IPS-18a (cell line): ENCODE results near the gene ITPR2.
A peak's percentile ranks its signal among the peaks of the same experiment; 100 is the strongest.
"Not testable (repeated sequence)": the region's sequence is repeated elsewhere in the genome, so short reads cannot be mapped to it uniquely, and the experiment has no call there.

ENCODE experiments used
- H3K27ac ChIP-seq: one replicate; pipeline ENCODE4 v1.5.1; 2013; ENCODE audit warnings: low read length
- H3K27me3 ChIP-seq: one replicate; pipeline ENCODE4 v1.6.1; 2013; ENCODE audit warnings: mild to moderate bottlenecking, low read length; ENCODE audit not compliant: control insufficient read depth, insufficient read depth
- H3K36me3 ChIP-seq: one replicate; pipeline ENCODE4 v1.6.1; 2013; ENCODE audit warnings: low read depth, low read length; ENCODE audit not compliant: control insufficient read depth
- H3K4me1 ChIP-seq: one replicate; pipeline ENCODE4 v1.6.1; 2013; ENCODE audit warnings: low read depth, low read length; ENCODE audit not compliant: control insufficient read depth
- H3K4me3 ChIP-seq: one replicate; pipeline ENCODE4 v1.5.1; 2013; ENCODE audit warnings: low read length
- H3K9ac ChIP-seq: one replicate; pipeline ENCODE4 v1.6.1; 2013; ENCODE audit warnings: mild to moderate bottlenecking, low read length, moderate library complexity
- H3K9me3 ChIP-seq: one replicate; pipeline ENCODE4 v1.6.1; 2013; ENCODE audit warnings: low read depth, low read length; ENCODE audit not compliant: control insufficient read depth

The ITPR2 gene

GRCh38 chr12:26846416-26846815 lies 13.4 kb upstream of the ITPR2 start:
- Histone ChIP-seq H3K36me3 (no peaks in the 10 kb centered on the region), H3K4me1 (no peaks in the 10 kb centered on the region), H3K9ac (no peak overlapping the region), H3K4me3 (no peak overlapping the region), H3K27me3 (no peaks in the 10 kb centered on the region), H3K27ac (no peak overlapping the region), H3K9me3 (no peaks in the 10 kb centered on the region)

GRCh38 chr12:26845984-26846383 lies 13.0 kb upstream of the ITPR2 start:
- Histone ChIP-seq H3K36me3 (no peaks in the 10 kb centered on the region), H3K27me3 (no peaks in the 10 kb centered on the region), H3K9ac (no peak overlapping the region), H3K9me3 (no peaks in the 10 kb centered on the region), H3K4me1 (no peaks in the 10 kb centered on the region), H3K4me3 (no peak overlapping the region), H3K27ac (no peak overlapping the region)

GRCh38 chr12:26845057-26845666 lies 12.2 kb upstream of the ITPR2 start:
- H3K27ac ChIP-seq: no peak overlapping the region
- H3K9me3 ChIP-seq: no peaks in the 10 kb centered on the region
- H3K27me3 ChIP-seq: no peaks in the 10 kb centered on the region
- no peak overlapping the region for H3K4me3 ChIP-seq
- H3K9ac ChIP-seq: no peak overlapping the region
- no peaks in the 10 kb centered on the region for H3K4me1 ChIP-seq
- no peaks in the 10 kb centered on the region for H3K36me3 ChIP-seq

GRCh38 chr12:26843311-26843710 lies 10.3 kb upstream of the ITPR2 start:
- Histone ChIP-seq H3K9me3 (no peaks in the 10 kb centered on the region), H3K4me1 (no peaks in the 10 kb centered on the region), H3K27ac (no peak overlapping the region), H3K36me3 (no peaks in the 10 kb centered on the region), H3K4me3 (no peak overlapping the region), H3K9ac (no peak overlapping the region), H3K27me3 (no peaks in the 10 kb centered on the region)

GRCh38 chr12:26841085-26841484 lies 8.1 kb upstream of the ITPR2 start:
- H3K27ac ChIP-seq: no peak overlapping the region
- H3K9me3 ChIP-seq: no peaks in the 10 kb centered on the region
- no peaks in the 10 kb centered on the region for H3K27me3 ChIP-seq
- no peaks in the 10 kb centered on the region for H3K36me3 ChIP-seq
- no peaks in the 10 kb centered on the region for H3K4me1 ChIP-seq
- no peak overlapping the region for H3K9ac ChIP-seq
- no peak overlapping the region for H3K4me3 ChIP-seq

GRCh38 chr12:26839512-26839911 lies 6.5 kb upstream of the ITPR2 start:
- Histone ChIP-seq H3K36me3 (no peaks in the 10 kb centered on the region), H3K4me1 (no peaks in the 10 kb centered on the region), H3K9me3 (no peaks in the 10 kb centered on the region), H3K27ac (no peak overlapping the region), H3K4me3 (no peak overlapping the region), H3K9ac (no peak overlapping the region), H3K27me3 (no peaks in the 10 kb centered on the region)

- no peak overlapping the region for H3K9ac ChIP-seq
- H3K4me3 ChIP-seq: no peak overlapping the region
- H3K4me1 ChIP-seq: no peaks in the 10 kb centered on the region
- no peak overlapping the region for H3K27ac ChIP-seq
- no peaks in the 10 kb centered on the region for H3K36me3 ChIP-seq
- H3K27me3 ChIP-seq: peaks cover 3% of the 10 kb centered on the region
- H3K9me3 ChIP-seq: no peaks in the 10 kb centered on the region
Observed at GRCh38 chr12:26838888-26839416, 6.0 kb upstream of the ITPR2 start.

GRCh38 chr12:26836201-26836600 lies 3.2 kb upstream of the ITPR2 start:
- no peak overlapping the region for H3K27ac ChIP-seq
- H3K36me3 ChIP-seq: no peaks in the 10 kb centered on the region
- H3K27me3 ChIP-seq: peaks cover 14% of the 10 kb centered on the region
- no peak overlapping the region for H3K9ac ChIP-seq
- H3K4me3 ChIP-seq: no peak overlapping the region
- H3K4me1 ChIP-seq: peaks cover 1% of the 10 kb centered on the region
- H3K9me3 ChIP-seq: no peaks in the 10 kb centered on the region

- H3K9me3 ChIP-seq, H3K9ac ChIP-seq, H3K4me1 ChIP-seq, H3K36me3 ChIP-seq, H3K4me3 ChIP-seq, H3K27ac ChIP-seq: not testable (repeated sequence)
- H3K27me3 ChIP-seq: peaks cover 18% of the 10 kb centered on the region
Observed at GRCh38 chr12:26834503-26835060, 1.6 kb upstream of the ITPR2 start.

GRCh38 chr12:26833743-26834490 lies 923 bp upstream of the ITPR2 start:
- peaks cover 5% of the 10 kb centered on the region for H3K4me1 ChIP-seq
- peaks cover 18% of the 10 kb centered on the region for H3K27me3 ChIP-seq
- peak overlapping the region; percentile 73 for H3K4me3 ChIP-seq
- H3K9ac ChIP-seq: peak overlapping the region; percentile 36
- H3K9me3 ChIP-seq: no peaks in the 10 kb centered on the region
- H3K36me3 ChIP-seq: no peaks in the 10 kb centered on the region
- no peak overlapping the region for H3K27ac ChIP-seq

- Histone ChIP-seq H3K4me3 (peak overlapping the region; percentile 95), H3K4me1 (peaks cover 18% of the 10 kb centered on the region), H3K9me3 (no peaks in the 10 kb centered on the region), H3K36me3 (no peaks in the 10 kb centered on the region), H3K27me3 (peaks cover 18% of the 10 kb centered on the region), H3K27ac (no peak overlapping the region), H3K9ac (peak overlapping the region; percentile 69)
Observed at GRCh38 chr12:26831951-26832821, 808 bp downstream of the ITPR2 start.
